ENCODE data around the gene GIPC3. TPM values are rescaled to one million over a fixed set of nuclear protein-coding genes. Genes with fewer than 3 reads are reported as not detected.

Gene GIPC3
- total RNA-seq, 2 donors from 2014 or later = 0.36 to 1.9 TPM

DNA sequence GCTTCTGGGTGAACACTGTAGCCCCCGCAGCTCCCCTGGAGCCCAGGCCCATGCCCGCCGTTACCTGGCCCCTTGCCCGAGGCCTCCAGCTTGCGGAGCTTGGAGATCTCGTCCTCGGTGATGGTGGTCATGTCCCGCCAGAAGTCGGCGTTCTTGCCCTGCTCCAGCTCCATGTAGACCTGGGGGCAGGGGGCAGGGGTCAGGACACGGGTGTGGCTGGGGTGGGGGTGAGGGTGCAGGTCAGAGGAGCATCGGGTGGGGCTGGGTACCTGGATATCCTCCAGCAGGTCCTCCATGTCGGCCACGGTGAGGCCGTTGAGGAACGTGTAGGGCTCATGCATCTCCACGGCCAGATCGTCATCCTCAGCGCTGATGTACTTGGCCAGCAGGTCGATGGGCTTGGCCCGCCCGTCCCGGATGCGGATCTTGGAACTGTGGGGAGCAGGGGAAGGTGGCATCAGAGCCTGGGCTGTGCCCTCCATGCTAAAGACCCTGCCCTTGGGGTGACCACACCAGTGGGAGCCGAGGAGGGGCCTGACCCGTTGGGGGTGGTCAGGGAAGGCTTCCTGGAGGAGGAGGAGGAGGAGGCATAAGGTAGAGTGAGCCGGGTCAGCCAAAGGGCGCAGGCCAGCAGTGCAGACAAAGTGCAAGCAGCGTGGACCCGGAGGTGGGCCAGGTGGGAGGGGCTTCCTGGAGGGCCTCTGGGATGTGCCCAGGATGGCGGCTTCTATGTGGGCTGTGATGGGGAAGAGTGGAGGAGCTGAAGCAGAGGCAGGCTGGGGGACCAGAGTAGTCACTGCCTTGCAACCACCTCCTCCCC is 33.7 kb downstream of the GIPC3 start:
- H3K36me3 ChIP-seq = peaks cover 0 to 6% of the 10 kb centered on the region in 2 donors

DNA sequence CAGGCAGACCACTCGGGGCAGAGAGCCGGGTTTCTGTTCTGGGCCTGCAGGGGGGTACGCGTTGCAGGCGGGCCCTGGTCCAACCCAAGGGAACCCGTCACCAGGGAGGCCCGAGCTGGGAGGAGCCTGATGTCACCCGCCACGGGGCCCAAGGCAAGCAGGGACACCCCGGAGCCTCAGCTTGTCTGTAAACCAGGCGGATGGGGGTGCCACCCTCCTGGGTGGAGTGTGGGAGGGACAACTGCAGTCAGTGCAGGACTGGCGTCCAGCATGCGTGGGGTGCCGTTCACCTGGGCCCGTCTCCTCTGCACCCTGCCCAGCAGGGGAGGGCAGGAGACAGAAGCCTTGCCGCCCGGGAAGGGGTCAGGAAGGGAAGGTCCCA is 34.3 kb downstream of the GIPC3 start:
- WGBS = 71% methylated on average over 17 of the region's 17 CpGs
- peaks cover 0 to 6% of the 10 kb centered on the region in 2 donors for H3K36me3 ChIP-seq
- no peaks in the 10 kb centered on the region for H3K4me1 ChIP-seq (replicated peaks)
- H3K9me3 ChIP-seq = no peaks in the 10 kb centered on the region
- H3K27me3 ChIP-seq (replicated peaks; ENCODE audit: insufficient read depth) = no peaks in the 10 kb centered on the region
- DNase-seq (ENCODE audit: low spot score) = no peak
- no peak for TF ChIP-seq POLR2A (IDR thresholded peaks at IDR 0.05)
- no peak for TF ChIP-seq POLR2AphosphoS5 (IDR thresholded peaks at IDR 0.05)
- TF ChIP-seq, protein P1, sequence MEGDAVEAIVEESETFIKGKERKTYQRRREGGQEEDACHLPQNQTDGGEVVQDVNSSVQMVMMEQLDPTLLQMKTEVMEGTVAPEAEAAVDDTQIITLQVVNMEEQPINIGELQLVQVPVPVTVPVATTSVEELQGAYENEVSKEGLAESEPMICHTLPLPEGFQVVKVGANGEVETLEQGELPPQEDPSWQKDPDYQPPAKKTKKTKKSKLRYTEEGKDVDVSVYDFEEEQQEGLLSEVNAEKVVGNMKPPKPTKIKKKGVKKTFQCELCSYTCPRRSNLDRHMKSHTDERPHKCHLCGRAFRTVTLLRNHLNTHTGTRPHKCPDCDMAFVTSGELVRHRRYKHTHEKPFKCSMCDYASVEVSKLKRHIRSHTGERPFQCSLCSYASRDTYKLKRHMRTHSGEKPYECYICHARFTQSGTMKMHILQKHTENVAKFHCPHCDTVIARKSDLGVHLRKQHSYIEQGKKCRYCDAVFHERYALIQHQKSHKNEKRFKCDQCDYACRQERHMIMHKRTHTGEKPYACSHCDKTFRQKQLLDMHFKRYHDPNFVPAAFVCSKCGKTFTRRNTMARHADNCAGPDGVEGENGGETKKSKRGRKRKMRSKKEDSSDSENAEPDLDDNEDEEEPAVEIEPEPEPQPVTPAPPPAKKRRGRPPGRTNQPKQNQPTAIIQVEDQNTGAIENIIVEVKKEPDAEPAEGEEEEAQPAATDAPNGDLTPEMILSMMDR (IDR thresholded peaks at IDR 0.05) = no peak
- intact Hi-C loops (cut with DNase I) = loop anchor here (5.0 to 10.0 kb wide), 2 partner anchors 72 to 315 kb away; no protein-coding TSS in a partner anchor
- no peak overlapping the region for H3K27ac ChIP-seq
- no peak overlapping the region for H3K4me3 ChIP-seq

More for the DNA sequence above, 33.7 kb downstream of the GIPC3 start:
- Histone ChIP-seq H3K9me3 (no peaks in the 10 kb centered on the region), H3K4me1 (replicated peaks) (no peaks in the 10 kb centered on the region), H3K27ac (no peak overlapping the region), H3K4me3 (no peak overlapping the region), H3K27me3 (replicated peaks; ENCODE audit: insufficient read depth) (no peaks in the 10 kb centered on the region)
- intact Hi-C loops (cut with DNase I) = loop anchor here (5.0 to 10.0 kb wide), 2 partner anchors 72 to 314 kb away; no protein-coding TSS in a partner anchor
- no peak for TF ChIP-seq POLR2AphosphoS5 (IDR thresholded peaks at IDR 0.05)
- TF ChIP-seq, protein P1 (IDR thresholded peaks at IDR 0.05) = peak in 1 of 4 experiments; percentile 29
- no peak for TF ChIP-seq POLR2A (IDR thresholded peaks at IDR 0.05)
- 88% methylated on average over 31 of the region's 31 CpGs for WGBS
- DNase-seq (ENCODE audit: low spot score) = no peak

DNA sequence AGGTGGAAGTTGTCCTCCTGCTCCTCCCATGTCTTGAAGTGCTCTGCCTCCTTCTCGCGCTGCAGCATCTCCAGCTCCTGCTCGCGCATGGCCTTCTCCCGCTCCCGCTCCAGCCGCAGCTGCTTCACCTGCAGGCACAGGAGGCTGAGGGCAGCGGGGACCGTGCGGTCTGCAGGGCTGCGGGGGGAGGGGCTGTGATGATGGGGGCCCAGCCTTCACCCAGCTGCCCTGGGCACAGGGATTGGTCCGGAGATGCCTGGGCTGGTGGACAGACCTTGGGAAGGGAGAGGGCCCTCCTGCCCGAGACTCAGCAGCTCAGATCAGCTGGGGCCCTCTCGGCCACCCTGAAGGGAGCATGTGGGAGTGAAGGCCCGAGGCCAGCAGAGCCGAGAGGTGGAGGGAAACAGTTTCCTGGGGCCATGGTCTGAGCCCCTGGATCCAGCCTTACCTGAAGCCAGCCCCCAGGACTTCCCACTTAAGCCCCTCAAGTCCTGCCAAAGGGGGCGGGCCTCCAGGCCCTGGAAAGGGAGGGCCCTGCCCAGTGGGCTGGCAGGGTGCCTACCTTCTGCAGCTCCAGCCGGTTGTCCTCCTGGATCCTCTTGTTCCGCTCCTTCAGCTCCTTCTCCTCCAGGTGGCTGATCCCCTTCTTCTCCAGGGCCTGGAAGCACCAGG is 35.0 kb downstream of the GIPC3 start:
- DNase-seq (ENCODE audit: low spot score) = no peak
- Histone ChIP-seq H3K4me1 (replicated peaks) (peaks cover under 1% of the 10 kb centered on the region), H3K36me3 (peaks cover 0 to 6% of the 10 kb centered on the region in 2 donors), H3K9me3 (no peaks in the 10 kb centered on the region), H3K27ac (no peak overlapping the region), H3K4me3 (no peak overlapping the region), H3K27me3 (replicated peaks; ENCODE audit: insufficient read depth) (no peaks in the 10 kb centered on the region)
- WGBS = 78% methylated on average over 19 of the region's 19 CpGs
- intact Hi-C loops (cut with DNase I) = no loop called here
- no peak for TF ChIP-seq POLR2A (IDR thresholded peaks at IDR 0.05)
- TF ChIP-seq POLR2AphosphoS5 (IDR thresholded peaks at IDR 0.05) = no peak
- TF ChIP-seq, protein P1 (IDR thresholded peaks at IDR 0.05) = no peak

DNA sequence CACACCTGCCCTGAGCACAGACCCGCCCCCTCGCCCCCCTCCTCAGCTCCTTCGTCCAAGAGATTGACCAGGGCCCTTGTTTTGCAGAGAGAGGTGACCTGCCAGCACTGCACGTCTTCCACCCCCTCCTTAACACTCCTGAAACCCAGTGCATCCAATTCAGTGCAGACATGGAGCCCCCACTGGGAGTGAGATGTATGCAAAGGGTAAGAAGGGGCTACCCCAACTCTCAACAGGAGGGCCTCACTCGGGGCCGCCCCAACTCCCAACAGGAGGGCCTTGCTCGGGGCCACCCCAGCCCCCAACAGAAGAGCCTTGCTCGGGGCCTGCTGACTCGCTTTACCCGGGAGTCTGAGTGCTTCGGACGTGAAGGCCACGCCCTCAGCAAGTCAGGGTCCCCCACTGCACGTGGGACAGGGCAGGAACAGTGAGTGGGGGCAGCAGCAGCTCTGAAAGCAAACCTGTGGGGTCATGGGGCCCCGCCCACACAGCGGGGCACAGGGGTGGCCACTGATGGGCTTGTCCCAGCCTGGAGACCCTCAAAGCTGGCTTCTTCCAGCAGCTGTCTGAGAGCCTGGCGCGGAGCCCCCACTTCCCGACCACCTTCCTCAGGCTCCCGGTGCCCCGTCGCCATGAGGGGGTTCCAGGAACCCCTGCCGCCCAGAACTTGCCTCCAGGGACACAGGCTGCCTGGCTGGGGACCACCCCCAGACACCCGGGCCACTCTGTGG is 35.7 kb downstream of the GIPC3 start:
- Histone ChIP-seq H3K4me1 (replicated peaks) (peaks cover 7% of the 10 kb centered on the region), H3K27me3 (replicated peaks; ENCODE audit: insufficient read depth) (no peaks in the 10 kb centered on the region), H3K27ac (no peak overlapping the region), H3K36me3 (peaks cover 0 to 6% of the 10 kb centered on the region in 2 donors), H3K9me3 (no peaks in the 10 kb centered on the region), H3K4me3 (no peak overlapping the region)
- WGBS = 92% methylated on average over 23 of the region's 24 CpGs
- no peak for DNase-seq (ENCODE audit: low spot score)
- TF ChIP-seq POLR2AphosphoS5 (IDR thresholded peaks at IDR 0.05) (no peak), POLR2A (IDR thresholded peaks at IDR 0.05) (no peak)
- TF ChIP-seq, protein P1 (IDR thresholded peaks at IDR 0.05) = no peak
- intact Hi-C loops (cut with DNase I) = no loop called here

All from prostate gland (tissue), 2 donors.